Neural cell (in vitro differentiated cells): Measurements from ENCODE around the gene PSMA4. TPM values are rescaled to one million over a fixed set of nuclear protein-coding genes. Genes with fewer than 3 reads are reported as not detected.

ENCODE experiments used
- H2AFZ ChIP-seq: fragments of 200-600, 300-800 bp; sonication (generic), shearing (Covaris generic); 2 replicates; pipeline ENCODE4 v1.6.0; 2014; ENCODE audit warnings: low read depth, mild to moderate bottlenecking, antibody characterized with exemption, low read length, moderate library complexity
- H3F3A ChIP-seq: fragments of 200-600 bp; shearing (Covaris generic); 2 replicates; pipeline ENCODE4 v1.6.1; 2016; ENCODE audit warnings: mild to moderate bottlenecking, moderate library complexity, mixed read lengths, antibody characterized with exemption, low read length; ENCODE audit not compliant: insufficient read depth, poor library complexity, severe bottlenecking
- H3K27ac ChIP-seq: fragments of 200-600, 300-800 bp; sonication (generic), shearing (Covaris generic); 2 replicates; pipeline ENCODE4 v1.5.1; 2014; ENCODE audit warnings: mild to moderate bottlenecking, low read length, moderate library complexity
- H3K27me3 ChIP-seq: fragments of 300-800, 200-600 bp; sonication (generic), shearing (Covaris generic); 2 replicates; pipeline ENCODE4 v1.6.0; 2014; ENCODE audit warnings: mild to moderate bottlenecking, low read depth, low read length, moderate library complexity; ENCODE audit not compliant: insufficient read depth
- H3K36me3 ChIP-seq: fragments of 300-800, 200-600 bp; sonication (generic), shearing (Covaris generic); 2 replicates; pipeline ENCODE4 v1.5.1; 2014; ENCODE audit warnings: mild to moderate bottlenecking, antibody characterized with exemption, low read length, moderate library complexity; ENCODE audit not compliant: insufficient read depth
- H3K4me2 ChIP-seq: fragments of 300-800, 200-600 bp; sonication (generic), shearing (Covaris generic); 2 replicates; pipeline ENCODE4 v1.6.0; 2014; ENCODE audit warnings: mild to moderate bottlenecking, low read length
- H3K4me3 ChIP-seq: fragments of 300-800, 200-600 bp; sonication (generic), shearing (Covaris generic); 2 replicates; pipeline ENCODE4 v1.5.1; 2014; ENCODE audit warnings: mild to moderate bottlenecking, low read length, moderate library complexity
- H3K79me2 ChIP-seq: fragments of 200-600 bp; shearing (Covaris generic); replicated peaks from 2 replicates; pipeline ENCODE4 v1.6.0; 2014; ENCODE audit warnings: mild to moderate bottlenecking, low read length, moderate library complexity; ENCODE audit not compliant: insufficient read depth
- H3K9ac ChIP-seq: fragments of 300-800, 200-600 bp; sonication (generic), shearing (Covaris generic); 2 replicates; pipeline ENCODE4 v1.6.1; 2016; ENCODE audit warnings: mild to moderate bottlenecking, low read length, mixed read lengths
- H3K9me2 ChIP-seq: fragments of 200-600 bp; shearing (Covaris generic); 2 replicates; pipeline ENCODE4 v1.6.1; 2016; ENCODE audit warnings: mild to moderate bottlenecking, low read length, mixed read lengths; ENCODE audit not compliant: insufficient read depth
- H3K9me3 ChIP-seq: fragments of 200-600, 300-800 bp; sonication (generic), shearing (Covaris generic); 2 replicates; pipeline ENCODE4 v1.6.1; 2016; ENCODE audit warnings: mild to moderate bottlenecking, mixed run types, low read length, moderate library complexity, mixed read lengths
- H4K20me1 ChIP-seq: fragments of 200-600 bp; shearing (Covaris generic); 2 replicates; pipeline ENCODE4 v1.6.1; 2016; ENCODE audit warnings: mild to moderate bottlenecking, mixed run types; ENCODE audit not compliant: insufficient read depth
- EP300 ChIP-seq: fragments of 450-650 bp; conservative IDR thresholded peaks from 2 replicates; pipeline ENCODE4 v1.6.1; 2014; ENCODE audit warnings: antibody characterized with exemption, mild to moderate bottlenecking, moderate library complexity; ENCODE audit not compliant: poor library complexity, severe bottlenecking
- EZH2 ChIP-seq: fragments of 200-600, 300-800 bp; shearing (Covaris generic), sonication (generic); IDR thresholded peaks from 2 replicates; pipeline ENCODE4 v1.6.1; 2014; ENCODE audit warnings: antibody characterized with exemption, low read length, borderline replicate concordance, mild to moderate bottlenecking; ENCODE audit not compliant: insufficient read depth, poor library complexity, severe bottlenecking
- MXI1 ChIP-seq: fragments of 450-650 bp; conservative IDR thresholded peaks from 2 replicates; pipeline ENCODE4 v1.6.1; 2014; ENCODE audit warnings: antibody characterized with exemption, mild to moderate bottlenecking; ENCODE audit not compliant: poor library complexity, severe bottlenecking
- POLR2AphosphoS5 ChIP-seq: IDR thresholded peaks from 2 replicates; pipeline ENCODE4 v1.6.1; 2012
- RAD21 ChIP-seq: fragments of 450-650 bp; conservative IDR thresholded peaks from 2 replicates; pipeline ENCODE4 v1.6.1; 2014; ENCODE audit warnings: antibody characterized with exemption, mild to moderate bottlenecking, moderate library complexity
- SMC3 ChIP-seq: fragments of 450-650 bp; conservative IDR thresholded peaks from 2 replicates; pipeline ENCODE4 v1.6.1; 2014; ENCODE audit warnings: antibody characterized with exemption, mild to moderate bottlenecking, moderate library complexity; ENCODE audit not compliant: poor library complexity
- TAF1 ChIP-seq: IDR thresholded peaks from 2 replicates; pipeline ENCODE4 v1.6.1; 2012; ENCODE audit warnings: low read depth
- polyA plus RNA-seq: library from polyadenylated mRNA; depleted of rRNA; stranded (reverse); fragments of >200 nt; gene quantifications from 2 replicates; pipeline ENCODE4 v1.2.3, GENCODE V29; 2014
- TF ChIP-seq, protein P1 (sequence below): fragments of 450-650 bp; IDR thresholded peaks from 2 replicates; pipeline ENCODE4 v1.5.1; 2014; ENCODE audit warnings: antibody characterized with exemption, mild to moderate bottlenecking, moderate library complexity; ENCODE audit not compliant: poor library complexity, severe bottlenecking
- TF ChIP-seq, protein P2 (sequence below): IDR thresholded peaks from 2 replicates; pipeline ENCODE4 v1.6.1; 2012; ENCODE audit warnings: borderline replicate concordance

The PSMA4 gene
- polyA plus RNA-seq, 1 donor from 2014 or later, result 421 TPM

DNA sequence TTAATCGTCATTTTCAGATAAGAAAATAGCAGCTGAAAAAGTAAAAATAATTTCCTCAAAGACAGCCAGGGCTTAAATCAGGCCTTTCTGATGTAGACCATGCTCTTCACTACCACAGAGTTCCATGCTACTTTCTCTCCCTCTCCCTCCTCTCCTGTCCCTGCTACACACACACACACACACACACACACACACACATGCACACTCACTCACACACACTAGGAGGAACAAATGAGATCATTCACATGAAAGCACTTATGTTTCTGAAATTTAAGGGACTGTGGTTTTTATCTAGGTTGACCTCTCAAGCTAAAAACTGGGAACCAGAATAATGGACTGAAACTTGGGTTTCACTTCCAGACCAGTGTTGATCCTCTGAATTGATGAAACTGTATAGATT is 4.1 kb upstream of the PSMA4 start:
- no peak overlapping the region for H3K4me2 ChIP-seq
- no peak overlapping the region for H3K27ac ChIP-seq
- no peak overlapping the region for H3K9ac ChIP-seq
- H3K79me2 ChIP-seq, result peaks cover 6% of the 10 kb centered on the region
- H3K4me3 ChIP-seq, result no peak overlapping the region
- TF ChIP-seq SMC3, result no peak
- TF ChIP-seq EZH2, result no peak
- TF ChIP-seq, protein P1, sequence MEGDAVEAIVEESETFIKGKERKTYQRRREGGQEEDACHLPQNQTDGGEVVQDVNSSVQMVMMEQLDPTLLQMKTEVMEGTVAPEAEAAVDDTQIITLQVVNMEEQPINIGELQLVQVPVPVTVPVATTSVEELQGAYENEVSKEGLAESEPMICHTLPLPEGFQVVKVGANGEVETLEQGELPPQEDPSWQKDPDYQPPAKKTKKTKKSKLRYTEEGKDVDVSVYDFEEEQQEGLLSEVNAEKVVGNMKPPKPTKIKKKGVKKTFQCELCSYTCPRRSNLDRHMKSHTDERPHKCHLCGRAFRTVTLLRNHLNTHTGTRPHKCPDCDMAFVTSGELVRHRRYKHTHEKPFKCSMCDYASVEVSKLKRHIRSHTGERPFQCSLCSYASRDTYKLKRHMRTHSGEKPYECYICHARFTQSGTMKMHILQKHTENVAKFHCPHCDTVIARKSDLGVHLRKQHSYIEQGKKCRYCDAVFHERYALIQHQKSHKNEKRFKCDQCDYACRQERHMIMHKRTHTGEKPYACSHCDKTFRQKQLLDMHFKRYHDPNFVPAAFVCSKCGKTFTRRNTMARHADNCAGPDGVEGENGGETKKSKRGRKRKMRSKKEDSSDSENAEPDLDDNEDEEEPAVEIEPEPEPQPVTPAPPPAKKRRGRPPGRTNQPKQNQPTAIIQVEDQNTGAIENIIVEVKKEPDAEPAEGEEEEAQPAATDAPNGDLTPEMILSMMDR, result no peak
- no peak for TF ChIP-seq EP300
- no peak for TF ChIP-seq MXI1
- no peaks in the 10 kb centered on the region for H3K9me2 ChIP-seq
- H3K36me3 ChIP-seq, result no peaks in the 10 kb centered on the region
- no peaks in the 10 kb centered on the region for H4K20me1 ChIP-seq
- H3F3A ChIP-seq, result no peaks in the 10 kb centered on the region
- H2AFZ ChIP-seq, result no peak overlapping the region
- H3K9me3 ChIP-seq, result no peaks in the 10 kb centered on the region
- no peaks in the 10 kb centered on the region for H3K27me3 ChIP-seq

DNA sequence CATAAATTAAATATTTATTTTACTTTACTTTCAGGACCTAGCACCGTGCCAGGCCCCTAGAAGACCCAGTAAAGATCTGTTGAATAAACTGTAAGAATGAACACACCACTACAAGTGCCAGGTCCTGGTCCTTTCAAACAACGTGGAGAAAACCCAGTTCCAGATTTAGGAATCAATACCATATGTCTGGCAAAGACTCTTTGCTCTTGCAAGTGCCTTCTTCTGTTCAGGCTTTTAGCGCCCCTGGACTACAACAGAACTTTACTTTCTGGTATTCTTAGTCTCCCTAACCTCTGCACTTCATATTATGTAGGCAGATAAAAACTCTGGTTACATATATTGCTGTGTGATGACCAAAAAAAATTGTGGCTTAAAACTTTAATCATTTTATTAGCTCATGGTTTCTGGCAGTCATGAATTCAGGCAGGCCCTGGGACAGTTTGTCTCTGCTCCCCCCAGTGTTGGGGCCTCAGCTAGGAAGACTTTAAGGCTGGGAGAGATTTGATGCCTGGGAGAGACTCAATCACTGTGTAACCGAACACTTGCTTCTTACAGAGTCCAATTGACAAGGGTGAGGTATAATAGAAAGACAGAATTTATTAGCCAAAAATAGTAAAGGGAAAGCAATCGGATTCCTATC is 2.9 kb upstream of the PSMA4 start:
- H3K9me2 ChIP-seq, result no peaks in the 10 kb centered on the region
- H3K4me3 ChIP-seq, result no peak overlapping the region
- no peaks in the 10 kb centered on the region for H3K27me3 ChIP-seq
- TF ChIP-seq, protein P2, sequence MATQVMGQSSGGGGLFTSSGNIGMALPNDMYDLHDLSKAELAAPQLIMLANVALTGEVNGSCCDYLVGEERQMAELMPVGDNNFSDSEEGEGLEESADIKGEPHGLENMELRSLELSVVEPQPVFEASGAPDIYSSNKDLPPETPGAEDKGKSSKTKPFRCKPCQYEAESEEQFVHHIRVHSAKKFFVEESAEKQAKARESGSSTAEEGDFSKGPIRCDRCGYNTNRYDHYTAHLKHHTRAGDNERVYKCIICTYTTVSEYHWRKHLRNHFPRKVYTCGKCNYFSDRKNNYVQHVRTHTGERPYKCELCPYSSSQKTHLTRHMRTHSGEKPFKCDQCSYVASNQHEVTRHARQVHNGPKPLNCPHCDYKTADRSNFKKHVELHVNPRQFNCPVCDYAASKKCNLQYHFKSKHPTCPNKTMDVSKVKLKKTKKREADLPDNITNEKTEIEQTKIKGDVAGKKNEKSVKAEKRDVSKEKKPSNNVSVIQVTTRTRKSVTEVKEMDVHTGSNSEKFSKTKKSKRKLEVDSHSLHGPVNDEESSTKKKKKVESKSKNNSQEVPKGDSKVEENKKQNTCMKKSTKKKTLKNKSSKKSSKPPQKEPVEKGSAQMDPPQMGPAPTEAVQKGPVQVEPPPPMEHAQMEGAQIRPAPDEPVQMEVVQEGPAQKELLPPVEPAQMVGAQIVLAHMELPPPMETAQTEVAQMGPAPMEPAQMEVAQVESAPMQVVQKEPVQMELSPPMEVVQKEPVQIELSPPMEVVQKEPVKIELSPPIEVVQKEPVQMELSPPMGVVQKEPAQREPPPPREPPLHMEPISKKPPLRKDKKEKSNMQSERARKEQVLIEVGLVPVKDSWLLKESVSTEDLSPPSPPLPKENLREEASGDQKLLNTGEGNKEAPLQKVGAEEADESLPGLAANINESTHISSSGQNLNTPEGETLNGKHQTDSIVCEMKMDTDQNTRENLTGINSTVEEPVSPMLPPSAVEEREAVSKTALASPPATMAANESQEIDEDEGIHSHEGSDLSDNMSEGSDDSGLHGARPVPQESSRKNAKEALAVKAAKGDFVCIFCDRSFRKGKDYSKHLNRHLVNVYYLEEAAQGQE, result no peak
- TF ChIP-seq EP300, result no peak
- TF ChIP-seq MXI1, result no peak
- TF ChIP-seq TAF1, result no peak
- TF ChIP-seq POLR2AphosphoS5, result no peak
- no peak for TF ChIP-seq RAD21
- TF ChIP-seq EZH2, result no peak
- TF ChIP-seq SMC3, result no peak
- TF ChIP-seq, protein P1, result no peak
- no peak overlapping the region for H3K27ac ChIP-seq
- no peaks in the 10 kb centered on the region for H4K20me1 ChIP-seq
- no peaks in the 10 kb centered on the region for H3F3A ChIP-seq
- H3K9ac ChIP-seq, result no peak overlapping the region
- H2AFZ ChIP-seq, result no peak overlapping the region
- H3K4me2 ChIP-seq, result no peak overlapping the region
- no peaks in the 10 kb centered on the region for H3K9me3 ChIP-seq
- no peaks in the 10 kb centered on the region for H3K36me3 ChIP-seq
- peaks cover 18% of the 10 kb centered on the region for H3K79me2 ChIP-seq
